ENCODE data around the gene SS18L1. TPM values are rescaled to one million over a fixed set of nuclear protein-coding genes. Genes with fewer than 3 reads are reported as not detected.

Gene SS18L1
- total and polyA plus RNA-seq, 9 donors = 11.2 to 17.3 (median 14.4) TPM

GRCh38 chr20:62156254-62156556 is 12.6 kb downstream of the SS18L1 start:
- Histone ChIP-seq H3K4me3 (ENCODE audit: low read length) (no peak overlapping the region), H3K4me1 (ENCODE audit: control insufficient read depth, insufficient read depth, low read length) (peaks cover 12% of the 10 kb centered on the region), H3K27me3 (ENCODE audit: control insufficient read depth, insufficient read depth, low read length) (no peaks in the 10 kb centered on the region), H3K9me3 (replicated peaks; ENCODE audit: control insufficient read depth, low read depth, low read length) (no peaks in the 10 kb centered on the region), H3K36me3 (ENCODE audit: control insufficient read depth, insufficient read depth, low read length) (peaks cover 34% of the 10 kb centered on the region), H3K27ac (ENCODE audit: low read length) (no peak overlapping the region)
- WGBS (ENCODE audit: insufficient coverage) = no CpG with 5 or more reads among the region's 3 CpGs
- no peak for DNase-seq

- WGBS (ENCODE audit: insufficient coverage) = 40% methylated on average over 20 of the region's 24 CpGs
- peak; percentile 61 for DNase-seq
- H3K36me3 ChIP-seq (ENCODE audit: control insufficient read depth, insufficient read depth, low read length) = peaks cover 37% of the 10 kb centered on the region
- no peaks in the 10 kb centered on the region for H3K27me3 ChIP-seq (ENCODE audit: control insufficient read depth, insufficient read depth, low read length)
- no peak overlapping the region for H3K4me3 ChIP-seq (ENCODE audit: low read length)
- no peaks in the 10 kb centered on the region for H3K9me3 ChIP-seq (replicated peaks; ENCODE audit: control insufficient read depth, low read depth, low read length)
- peaks cover 12% of the 10 kb centered on the region for H3K4me1 ChIP-seq (ENCODE audit: control insufficient read depth, insufficient read depth, low read length)
- no peak overlapping the region for H3K27ac ChIP-seq (ENCODE audit: low read length)
Observed at GRCh38 chr20:62156592-62157386, 13.2 kb downstream of the SS18L1 start.

GRCh38 chr20:62157387-62158087 is 14.0 kb downstream of the SS18L1 start:
- DNase-seq = no peak
- Histone ChIP-seq H3K4me3 (ENCODE audit: low read length) (no peak overlapping the region), H3K9me3 (replicated peaks; ENCODE audit: control insufficient read depth, low read depth, low read length) (no peaks in the 10 kb centered on the region), H3K36me3 (ENCODE audit: control insufficient read depth, insufficient read depth, low read length) (peaks cover 36% of the 10 kb centered on the region), H3K27ac (ENCODE audit: low read length) (no peak overlapping the region), H3K4me1 (ENCODE audit: control insufficient read depth, insufficient read depth, low read length) (peaks cover 12% of the 10 kb centered on the region), H3K27me3 (ENCODE audit: control insufficient read depth, insufficient read depth, low read length) (no peaks in the 10 kb centered on the region)
- WGBS (ENCODE audit: insufficient coverage) = 76% methylated on average over 16 of the region's 25 CpGs

- no peak for DNase-seq
- 95% methylated on average over 9 of the region's 12 CpGs for WGBS (ENCODE audit: insufficient coverage)
- peaks cover 39% of the 10 kb centered on the region for H3K36me3 ChIP-seq (ENCODE audit: control insufficient read depth, insufficient read depth, low read length)
- no peak overlapping the region for H3K27ac ChIP-seq (ENCODE audit: low read length)
- no peak overlapping the region for H3K4me3 ChIP-seq (ENCODE audit: low read length)
- H3K27me3 ChIP-seq (ENCODE audit: control insufficient read depth, insufficient read depth, low read length) = no peaks in the 10 kb centered on the region
- H3K4me1 ChIP-seq (ENCODE audit: control insufficient read depth, insufficient read depth, low read length) = peaks cover 12% of the 10 kb centered on the region
- no peaks in the 10 kb centered on the region for H3K9me3 ChIP-seq (replicated peaks; ENCODE audit: control insufficient read depth, low read depth, low read length)
Observed at GRCh38 chr20:62158088-62158400, 14.5 kb downstream of the SS18L1 start.

- Histone ChIP-seq H3K27ac (ENCODE audit: low read length) (no peak overlapping the region), H3K27me3 (ENCODE audit: control insufficient read depth, insufficient read depth, low read length) (no peaks in the 10 kb centered on the region), H3K4me3 (ENCODE audit: low read length) (no peak overlapping the region), H3K9me3 (replicated peaks; ENCODE audit: control insufficient read depth, low read depth, low read length) (no peaks in the 10 kb centered on the region), H3K4me1 (ENCODE audit: control insufficient read depth, insufficient read depth, low read length) (peaks cover 12% of the 10 kb centered on the region), H3K36me3 (ENCODE audit: control insufficient read depth, insufficient read depth, low read length) (peaks cover 40% of the 10 kb centered on the region)
- DNase-seq = no peak
- WGBS (ENCODE audit: insufficient coverage) = 89% methylated on average over 22 of the region's 22 CpGs
Observed at GRCh38 chr20:62158541-62158940, 15.0 kb downstream of the SS18L1 start.

GRCh38 chr20:62159052-62159451 is 15.5 kb downstream of the SS18L1 start:
- no peaks in the 10 kb centered on the region for H3K27me3 ChIP-seq (ENCODE audit: control insufficient read depth, insufficient read depth, low read length)
- no peak overlapping the region for H3K27ac ChIP-seq (ENCODE audit: low read length)
- no peak overlapping the region for H3K4me3 ChIP-seq (ENCODE audit: low read length)
- WGBS (ENCODE audit: insufficient coverage) = 88% methylated on average over 11 of the region's 11 CpGs
- H3K4me1 ChIP-seq (ENCODE audit: control insufficient read depth, insufficient read depth, low read length) = peaks cover 12% of the 10 kb centered on the region
- no peak for DNase-seq
- peaks cover 40% of the 10 kb centered on the region for H3K36me3 ChIP-seq (ENCODE audit: control insufficient read depth, insufficient read depth, low read length)
- no peaks in the 10 kb centered on the region for H3K9me3 ChIP-seq (replicated peaks; ENCODE audit: control insufficient read depth, low read depth, low read length)

GRCh38 chr20:62159839-62160238 is 16.3 kb downstream of the SS18L1 start:
- Histone ChIP-seq H3K4me1 (ENCODE audit: control insufficient read depth, insufficient read depth, low read length) (peaks cover 12% of the 10 kb centered on the region), H3K27me3 (ENCODE audit: control insufficient read depth, insufficient read depth, low read length) (no peaks in the 10 kb centered on the region), H3K27ac (ENCODE audit: low read length) (no peak overlapping the region), H3K9me3 (replicated peaks; ENCODE audit: control insufficient read depth, low read depth, low read length) (no peaks in the 10 kb centered on the region), H3K36me3 (ENCODE audit: control insufficient read depth, insufficient read depth, low read length) (peaks cover 40% of the 10 kb centered on the region), H3K4me3 (ENCODE audit: low read length) (no peak overlapping the region)
- DNase-seq = no peak
- 93% methylated on average over 10 of the region's 14 CpGs for WGBS (ENCODE audit: insufficient coverage)

GRCh38 chr20:62160253-62160652 is 16.7 kb downstream of the SS18L1 start:
- H3K27me3 ChIP-seq (ENCODE audit: control insufficient read depth, insufficient read depth, low read length) = no peaks in the 10 kb centered on the region
- H3K4me3 ChIP-seq (ENCODE audit: low read length) = no peak overlapping the region
- no peak overlapping the region for H3K27ac ChIP-seq (ENCODE audit: low read length)
- no peak for DNase-seq
- H3K9me3 ChIP-seq (replicated peaks; ENCODE audit: control insufficient read depth, low read depth, low read length) = no peaks in the 10 kb centered on the region
- H3K4me1 ChIP-seq (ENCODE audit: control insufficient read depth, insufficient read depth, low read length) = peaks cover 12% of the 10 kb centered on the region
- 92% methylated on average over 3 of the region's 9 CpGs for WGBS (ENCODE audit: insufficient coverage)
- peaks cover 45% of the 10 kb centered on the region for H3K36me3 ChIP-seq (ENCODE audit: control insufficient read depth, insufficient read depth, low read length)

GRCh38 chr20:62160876-62161275 is 17.3 kb downstream of the SS18L1 start:
- no peak for DNase-seq
- 81% methylated on average over 13 of the region's 17 CpGs for WGBS (ENCODE audit: insufficient coverage)
- H3K4me3 ChIP-seq (ENCODE audit: low read length) = no peak overlapping the region
- peaks cover 12% of the 10 kb centered on the region for H3K4me1 ChIP-seq (ENCODE audit: control insufficient read depth, insufficient read depth, low read length)
- H3K36me3 ChIP-seq (ENCODE audit: control insufficient read depth, insufficient read depth, low read length) = peaks cover 51% of the 10 kb centered on the region
- no peaks in the 10 kb centered on the region for H3K9me3 ChIP-seq (replicated peaks; ENCODE audit: control insufficient read depth, low read depth, low read length)
- H3K27me3 ChIP-seq (ENCODE audit: control insufficient read depth, insufficient read depth, low read length) = no peaks in the 10 kb centered on the region
- H3K27ac ChIP-seq (ENCODE audit: low read length) = no peak overlapping the region

GRCh38 chr20:62161347-62161746 is 17.8 kb downstream of the SS18L1 start:
- no peak for DNase-seq
- Histone ChIP-seq H3K4me3 (ENCODE audit: low read length) (no peak overlapping the region), H3K4me1 (ENCODE audit: control insufficient read depth, insufficient read depth, low read length) (peaks cover 8% of the 10 kb centered on the region), H3K27me3 (ENCODE audit: control insufficient read depth, insufficient read depth, low read length) (no peaks in the 10 kb centered on the region), H3K36me3 (ENCODE audit: control insufficient read depth, insufficient read depth, low read length) (peaks cover 56% of the 10 kb centered on the region), H3K27ac (ENCODE audit: low read length) (no peak overlapping the region), H3K9me3 (replicated peaks; ENCODE audit: control insufficient read depth, low read depth, low read length) (no peaks in the 10 kb centered on the region)
- WGBS (ENCODE audit: insufficient coverage) = 77% methylated on average over 11 of the region's 17 CpGs
